HG03039 (cell line): ENCODE data around the gene DHX29.

Source experiments
- ATAC-seq: cut with Tn5 transposase; IDR thresholded peaks from one replicate; pipeline ENCODE4 v1.9.1; 2021; ENCODE audit warnings: mild to moderate bottlenecking, moderate library complexity; ENCODE audit not compliant: unreplicated experiment

Gene DHX29

DNA sequence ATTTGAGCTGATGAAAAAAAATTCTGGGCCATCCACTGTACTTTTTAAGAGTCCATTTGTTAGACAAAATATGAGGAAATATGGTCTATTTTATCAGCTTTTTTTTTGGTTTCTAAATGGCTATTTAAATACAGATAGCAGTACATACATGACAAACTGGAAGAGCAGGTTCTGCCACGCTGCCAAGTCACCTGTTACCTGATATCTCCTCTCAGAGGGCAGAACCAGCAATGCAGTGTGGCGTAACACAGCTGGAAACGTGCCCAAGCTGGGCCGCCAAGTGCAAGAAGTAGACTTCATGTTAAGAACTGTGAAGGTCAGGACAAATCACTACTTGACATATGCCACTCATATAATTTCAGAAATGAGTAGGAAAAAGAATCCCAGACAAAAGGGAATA, 88.5 kb downstream of the DHX29 start:
- no peak for ATAC-seq

DNA sequence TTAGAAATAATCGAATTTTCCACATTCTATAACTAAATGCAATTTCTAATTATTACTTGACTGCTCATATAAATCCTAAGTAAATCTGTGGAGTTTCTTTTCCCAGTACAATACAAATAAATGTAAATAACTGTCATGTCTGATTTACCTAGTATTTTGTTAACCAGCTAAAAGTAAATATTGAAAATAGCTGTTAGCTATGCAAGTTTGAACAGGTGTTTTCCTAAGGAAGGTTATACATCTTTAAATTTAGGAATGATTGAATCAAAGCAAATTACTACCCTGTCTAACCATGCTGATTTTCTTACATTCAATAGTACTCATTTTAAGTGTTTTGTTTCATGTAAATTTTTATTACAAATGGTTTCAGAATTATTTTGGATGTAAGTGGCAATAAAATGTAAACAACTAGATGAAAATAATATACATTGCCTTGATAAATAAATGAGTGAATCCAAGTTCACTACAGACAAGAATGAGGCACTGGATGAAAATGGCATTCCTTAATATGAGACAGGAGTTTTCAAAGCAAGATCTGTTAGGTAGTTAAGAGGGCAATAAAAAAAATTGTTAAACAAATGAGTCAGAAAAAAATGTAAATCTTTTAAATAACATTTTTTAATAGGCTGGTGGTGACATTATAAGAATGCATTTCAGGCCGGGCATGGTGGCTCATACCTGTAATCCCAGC, 96.2 kb downstream of the DHX29 start:
- no peak for ATAC-seq
